Peyer's patch (tissue), 4 donors: ENCODE measurements around the gene SCP2.

Experiments used
- POLR2A ChIP-seq, 2 donors: fragments of 450-650 bp; IDR thresholded peaks; one replicate each; pipeline ENCODE4 v1.5.1; 2017; ENCODE audit warnings: antibody characterized with exemption in 2 of 2, mild to moderate bottlenecking in 2 of 2, moderate library complexity in 2 of 2
- TF ChIP-seq, protein P1 (sequence below), 6 experiments: fragments of 450-650 bp in 4 of 6; fragments of 200-600 bp in 2 of 6; sonication (generic) in 1 of 6; IDR thresholded peaks; one replicate each; pipeline ENCODE4 v1.5.1; 2017 to 2019; ENCODE audit warnings: antibody characterized with exemption in 6 of 6, mild to moderate bottlenecking in 3 of 6, moderate library complexity in 1 of 6

DNA sequence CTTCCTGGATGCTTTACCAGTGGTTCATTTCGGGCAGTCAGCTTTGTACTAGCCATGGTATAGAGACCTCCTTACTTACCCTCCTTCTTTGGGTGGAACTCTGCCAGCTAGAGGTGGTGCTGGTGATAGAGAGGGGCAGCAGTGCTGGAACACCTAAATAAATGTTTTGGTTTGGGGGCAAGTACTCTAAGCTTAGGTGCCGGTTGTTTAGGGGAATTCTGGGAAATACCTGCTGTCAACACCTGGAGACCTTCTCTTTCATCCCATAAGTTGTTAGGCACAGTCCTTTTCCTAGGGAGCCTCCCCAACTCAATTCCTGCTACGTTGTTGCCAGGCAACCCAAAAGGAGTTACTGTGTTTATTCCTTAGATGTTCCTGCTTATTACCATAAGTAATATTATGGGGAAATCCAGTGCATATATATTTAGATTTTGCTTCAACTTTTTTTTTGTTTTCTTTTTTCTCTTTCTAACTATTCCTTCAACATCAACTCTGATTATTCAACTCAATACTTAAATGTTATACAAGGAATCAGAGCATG is 16.9 kb downstream of the SCP2 start:
- TF ChIP-seq, protein P1, sequence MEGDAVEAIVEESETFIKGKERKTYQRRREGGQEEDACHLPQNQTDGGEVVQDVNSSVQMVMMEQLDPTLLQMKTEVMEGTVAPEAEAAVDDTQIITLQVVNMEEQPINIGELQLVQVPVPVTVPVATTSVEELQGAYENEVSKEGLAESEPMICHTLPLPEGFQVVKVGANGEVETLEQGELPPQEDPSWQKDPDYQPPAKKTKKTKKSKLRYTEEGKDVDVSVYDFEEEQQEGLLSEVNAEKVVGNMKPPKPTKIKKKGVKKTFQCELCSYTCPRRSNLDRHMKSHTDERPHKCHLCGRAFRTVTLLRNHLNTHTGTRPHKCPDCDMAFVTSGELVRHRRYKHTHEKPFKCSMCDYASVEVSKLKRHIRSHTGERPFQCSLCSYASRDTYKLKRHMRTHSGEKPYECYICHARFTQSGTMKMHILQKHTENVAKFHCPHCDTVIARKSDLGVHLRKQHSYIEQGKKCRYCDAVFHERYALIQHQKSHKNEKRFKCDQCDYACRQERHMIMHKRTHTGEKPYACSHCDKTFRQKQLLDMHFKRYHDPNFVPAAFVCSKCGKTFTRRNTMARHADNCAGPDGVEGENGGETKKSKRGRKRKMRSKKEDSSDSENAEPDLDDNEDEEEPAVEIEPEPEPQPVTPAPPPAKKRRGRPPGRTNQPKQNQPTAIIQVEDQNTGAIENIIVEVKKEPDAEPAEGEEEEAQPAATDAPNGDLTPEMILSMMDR (IDR thresholded peaks at IDR 0.05), result no peak
- TF ChIP-seq POLR2A (IDR thresholded peaks at IDR 0.05), result no peak
